GM19468 (cell line): Measurements from ENCODE around the gene NSFL1C.
"Not testable (repeated sequence)": the region's sequence is repeated elsewhere in the genome, so short reads cannot be mapped to it uniquely, and the experiment has no call there.

Source experiments
- ATAC-seq: cut with Tn5 transposase; IDR thresholded peaks from one replicate; pipeline ENCODE4 v1.9.1; 2021; ENCODE audit warnings: mild to moderate bottlenecking, moderate library complexity, moderate number of reproducible peaks; ENCODE audit not compliant: unreplicated experiment; ENCODE audit errors: extremely low read depth

NSFL1C gene

DNA sequence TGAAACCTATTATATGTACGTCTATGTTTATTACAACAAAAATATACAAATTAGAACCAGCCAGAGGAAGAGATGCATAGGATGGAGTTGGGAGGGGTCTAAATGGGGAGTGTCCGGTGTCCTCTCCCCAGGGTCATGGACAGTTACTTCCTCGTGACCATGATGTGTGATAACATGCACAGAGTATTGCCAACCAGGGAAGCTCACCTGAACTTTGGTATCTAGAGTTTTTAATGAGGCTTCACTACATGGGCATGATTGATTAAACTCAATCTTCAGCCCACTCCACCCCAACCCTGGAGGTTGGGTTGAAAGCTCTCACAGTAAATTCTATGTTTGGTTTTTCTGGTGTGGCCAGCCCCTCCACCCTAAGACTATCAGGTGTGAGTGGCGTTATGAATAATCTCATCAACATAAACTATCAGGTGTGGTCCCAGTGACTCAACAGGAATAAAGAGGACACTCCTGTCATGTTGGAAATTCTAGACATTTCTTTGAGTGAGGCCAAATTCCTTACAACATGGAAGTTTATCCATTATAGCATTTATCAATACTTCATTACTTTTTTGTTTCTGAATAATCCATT, 37.4 kb downstream of the NSFL1C start:
- no peak for ATAC-seq

DNA sequence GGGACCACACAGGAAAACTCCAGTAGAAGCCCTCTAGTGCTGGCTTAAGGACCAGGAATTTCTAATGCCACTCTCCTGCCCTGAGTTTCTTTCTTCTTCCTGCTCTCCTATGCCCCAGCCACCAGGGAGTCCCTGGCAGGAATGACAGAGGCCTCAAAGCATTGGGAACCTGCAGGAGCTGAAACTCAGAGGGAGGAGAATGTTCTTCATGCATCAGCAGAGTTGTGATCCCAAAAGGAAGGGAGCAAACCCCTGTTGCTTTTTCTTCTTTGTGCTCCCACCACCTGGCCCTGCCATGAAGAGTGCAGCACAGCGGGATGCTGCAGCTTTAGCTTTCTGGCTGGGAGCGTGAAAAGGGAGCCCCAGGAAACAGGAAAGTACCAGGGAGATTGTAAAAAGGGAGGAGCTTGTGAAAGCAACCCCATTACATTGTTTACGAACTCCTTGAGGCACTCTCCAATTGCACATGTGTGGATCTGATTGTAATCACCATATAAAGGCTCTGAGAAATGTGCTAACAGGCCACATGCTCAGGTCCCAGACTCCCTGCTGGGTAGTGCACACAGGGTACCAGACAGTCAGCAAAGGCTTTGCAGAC, 39.1 kb downstream of the NSFL1C start:
- no peak for ATAC-seq

DNA sequence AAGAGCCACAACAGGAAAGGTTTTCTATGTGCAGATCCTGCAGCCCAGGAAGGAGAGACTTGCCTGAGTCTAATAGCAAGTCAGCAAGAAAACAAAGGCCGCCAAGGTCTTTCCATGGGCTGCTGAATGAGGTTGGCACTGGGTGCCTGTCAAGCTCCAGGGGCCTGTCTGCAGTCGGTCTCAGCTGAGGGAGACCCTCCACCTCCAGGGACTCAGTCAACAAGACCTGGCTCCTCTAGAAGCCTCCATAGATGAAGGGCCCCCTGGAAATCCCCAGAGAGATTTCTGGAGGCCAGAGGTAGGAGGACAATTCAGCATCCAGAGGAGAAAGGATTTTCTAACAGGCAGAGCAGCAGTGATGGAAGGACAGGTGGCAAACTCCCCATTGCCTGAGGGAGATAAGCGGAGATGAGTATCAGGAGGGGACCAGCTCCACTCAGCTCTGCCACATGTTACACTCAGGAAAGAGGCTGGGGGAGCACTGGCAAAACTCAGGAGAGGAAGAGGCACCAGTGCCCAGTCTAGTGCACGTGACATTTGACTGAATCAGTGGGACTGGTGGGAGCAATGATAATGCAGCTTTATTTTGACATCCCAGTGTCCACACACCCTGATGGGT, 40.3 kb downstream of the NSFL1C start:
- no peak for ATAC-seq

DNA sequence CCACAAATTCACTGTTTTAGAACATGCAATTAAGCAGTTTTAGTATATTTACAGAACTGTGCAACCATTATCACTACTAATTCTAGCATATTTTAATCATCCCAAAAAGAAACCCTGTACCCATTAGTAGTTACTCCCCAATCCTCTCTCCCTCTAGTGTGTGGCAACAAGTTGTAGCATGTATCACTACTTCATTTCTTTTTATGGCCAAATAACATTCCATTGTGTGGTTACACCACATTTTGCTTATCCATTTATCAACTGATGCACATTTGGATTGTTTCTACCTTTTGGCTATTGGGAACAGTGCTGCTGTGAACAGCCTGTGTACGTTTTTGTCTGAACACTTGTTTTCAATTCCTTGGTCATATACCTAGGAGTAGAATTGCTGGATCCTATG, 42.3 kb downstream of the NSFL1C start:
- ATAC-seq: no peak

DNA sequence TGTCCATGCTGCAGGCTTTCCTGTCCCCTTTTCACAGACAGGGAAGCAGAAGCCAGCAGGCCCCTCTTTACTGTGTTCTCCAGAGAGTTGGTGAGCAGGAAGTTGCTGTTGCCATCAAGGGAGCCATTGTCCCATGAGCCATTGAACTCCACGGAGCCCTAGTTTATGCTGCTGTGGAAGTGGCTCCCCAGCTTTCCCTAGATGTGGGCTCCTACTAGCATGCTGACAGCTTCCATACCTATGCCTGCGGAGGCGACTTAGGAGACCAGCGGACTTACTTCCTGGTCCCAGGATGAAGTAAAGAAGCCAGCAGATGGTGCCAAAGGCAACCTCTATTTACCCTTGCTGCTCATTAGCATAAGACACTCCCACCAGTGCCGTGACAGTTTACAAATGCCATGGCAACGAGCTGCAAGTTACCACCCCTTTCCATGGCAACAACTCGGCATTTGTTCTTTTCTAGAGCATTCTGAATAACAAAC, 43.0 kb downstream of the NSFL1C start:
- ATAC-seq: no peak

DNA sequence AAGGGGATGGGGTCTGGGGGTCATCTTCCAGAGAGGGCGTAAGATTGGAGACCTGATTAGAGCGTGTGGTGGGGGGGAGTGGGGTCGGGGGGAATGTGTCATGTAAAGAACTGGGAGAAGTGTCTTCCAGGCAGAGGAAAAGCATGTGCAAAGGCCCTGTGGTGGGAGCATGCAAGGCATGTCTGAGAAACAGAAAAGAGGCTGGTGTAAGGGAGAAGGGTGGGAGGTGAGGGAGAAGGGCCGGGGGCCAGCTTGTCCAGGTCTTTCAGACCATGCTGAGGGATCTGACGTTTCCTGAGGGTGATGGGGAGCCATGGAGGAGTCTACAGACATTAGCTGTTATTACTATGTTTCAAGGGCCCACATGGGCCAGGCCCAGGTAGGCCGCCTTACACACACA, 43.4 kb downstream of the NSFL1C start:
- no peak for ATAC-seq

DNA sequence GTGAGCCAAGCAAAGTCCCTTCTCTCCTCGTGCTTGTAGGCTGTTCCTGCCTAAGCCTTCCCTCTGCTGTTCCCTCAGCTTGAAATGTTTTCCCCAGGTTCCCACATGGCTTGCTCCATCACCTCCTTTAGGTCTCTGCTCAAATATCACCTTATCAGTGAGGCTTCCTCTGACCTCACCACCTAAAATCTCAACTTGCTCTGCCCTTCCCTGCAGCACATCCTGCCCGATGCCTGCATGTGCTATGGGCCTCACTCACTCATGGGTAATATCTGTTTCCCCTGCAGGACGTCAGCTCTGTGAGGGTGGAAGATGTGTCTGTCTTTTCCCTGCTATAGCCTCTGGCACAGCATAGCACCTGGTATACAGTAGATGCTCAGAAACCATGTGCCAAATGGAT, 43.9 kb downstream of the NSFL1C start:
- no peak for ATAC-seq

DNA sequence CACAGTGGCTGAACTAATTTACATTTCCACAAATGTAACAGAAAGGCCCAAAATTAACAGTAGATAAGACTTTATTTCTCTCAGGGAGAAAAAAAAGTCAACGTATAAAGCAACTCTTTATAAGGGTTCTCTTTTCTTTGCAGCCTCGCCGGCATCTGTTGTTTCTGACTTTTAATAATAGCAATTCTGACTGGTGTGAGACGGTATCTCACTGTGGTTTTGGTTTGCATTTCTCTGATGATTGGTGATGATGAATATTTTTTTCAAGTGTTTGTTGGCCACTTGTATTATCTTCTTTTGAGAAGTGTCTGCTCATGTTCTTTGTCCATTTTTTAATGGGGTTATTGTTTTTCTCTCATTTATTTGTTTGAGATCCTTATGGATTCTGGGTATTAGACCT, 46.6 kb downstream of the NSFL1C start:
- ATAC-seq: no peak

DNA sequence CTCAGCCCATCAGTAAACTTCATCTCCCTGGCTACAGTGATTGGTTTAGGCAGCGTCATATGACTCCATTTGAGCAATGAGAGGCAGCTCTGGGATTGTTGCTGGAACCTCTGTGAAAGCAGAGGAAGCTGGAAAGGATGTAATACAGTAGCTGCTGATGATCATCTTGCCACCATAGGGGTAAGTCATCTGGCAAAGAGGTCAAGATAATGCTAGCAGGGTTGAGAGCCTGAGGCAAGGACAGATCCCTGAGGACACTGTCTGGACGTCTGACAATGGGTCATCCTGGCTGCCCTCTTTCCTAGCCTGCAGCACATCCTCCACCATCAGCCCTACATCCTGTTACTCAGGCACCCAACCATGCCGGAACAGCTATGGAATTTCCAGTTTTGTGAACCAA, 48.3 kb downstream of the NSFL1C start:
- ATAC-seq: no peak

DNA sequence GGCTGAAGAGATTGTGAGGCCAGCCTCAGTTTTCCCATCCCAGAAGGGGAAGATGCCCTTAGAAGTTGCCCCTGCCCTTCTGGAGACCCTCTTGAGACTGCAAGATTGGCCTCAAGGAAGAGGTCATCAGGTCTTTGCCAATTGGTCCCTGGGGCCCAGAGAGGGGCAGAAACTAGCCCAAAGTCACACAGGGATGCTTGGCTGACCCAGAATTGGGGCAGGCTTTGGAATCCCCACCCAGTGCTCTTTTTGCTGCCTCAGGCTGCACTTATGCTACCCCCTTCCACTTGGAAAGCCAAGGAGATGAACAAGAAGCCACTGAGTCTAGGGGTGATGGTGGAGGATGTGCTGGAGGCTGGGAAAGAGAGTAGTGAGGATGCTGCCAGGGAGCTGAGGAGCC, 48.9 kb downstream of the NSFL1C start:
- no peak for ATAC-seq

DNA sequence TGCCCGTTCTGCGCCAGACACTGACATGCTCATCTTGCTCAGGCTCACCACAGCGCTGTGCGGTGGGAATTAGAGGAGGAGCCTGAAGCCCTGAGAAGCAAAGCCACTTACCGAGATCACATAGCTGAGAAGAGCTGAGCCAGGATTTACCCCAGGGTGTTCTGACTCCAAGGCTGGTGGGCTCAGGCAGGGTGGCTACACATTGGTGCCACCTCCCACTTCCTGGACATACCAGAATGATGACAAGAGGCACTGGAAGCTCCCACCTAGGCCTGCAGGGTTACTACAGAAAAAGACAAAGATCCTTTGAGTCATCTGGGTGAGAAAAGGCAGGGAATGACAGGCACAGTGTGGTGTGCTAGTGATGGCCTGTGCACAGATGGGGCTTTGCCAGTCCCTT, 49.4 kb downstream of the NSFL1C start:
- ATAC-seq: no peak

DNA sequence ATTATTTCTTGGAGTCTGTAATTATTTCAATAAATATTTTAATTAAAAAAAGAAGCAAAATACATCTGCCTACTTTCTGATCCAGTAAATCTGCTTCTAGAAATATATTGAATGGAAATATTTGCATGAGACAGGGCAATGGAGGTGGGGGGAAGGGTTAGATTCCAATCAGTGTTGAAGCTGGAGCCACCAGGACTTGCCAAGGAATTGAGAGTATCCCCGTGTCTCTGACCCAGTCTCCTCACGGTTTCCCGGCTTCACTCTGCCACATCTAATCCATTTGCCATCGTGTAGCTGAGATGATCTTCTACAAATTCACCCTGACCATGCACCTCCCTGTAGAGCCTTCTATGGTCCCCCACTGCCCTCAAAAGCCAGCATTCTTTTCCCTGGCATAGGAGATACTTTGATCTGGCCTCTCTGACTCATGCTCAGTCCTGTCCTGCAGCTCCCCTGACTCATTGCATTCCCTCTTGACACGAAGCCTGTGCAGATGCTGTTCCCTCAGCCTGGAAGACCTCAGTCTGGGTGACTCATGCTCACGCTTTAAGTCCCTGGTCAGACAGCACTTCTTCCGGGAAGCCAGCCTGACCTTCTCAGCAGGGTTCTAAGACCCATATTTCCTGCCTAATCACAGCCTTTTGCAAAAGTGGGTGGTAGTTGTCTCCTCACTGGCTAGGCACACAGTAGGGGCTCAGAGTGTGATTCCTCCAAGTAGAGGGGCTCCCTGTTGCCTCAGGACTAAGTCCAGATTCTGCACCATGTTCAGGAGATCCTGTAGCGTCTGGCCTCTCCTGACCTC, 50.8 kb downstream of the NSFL1C start:
- ATAC-seq: no peak

DNA sequence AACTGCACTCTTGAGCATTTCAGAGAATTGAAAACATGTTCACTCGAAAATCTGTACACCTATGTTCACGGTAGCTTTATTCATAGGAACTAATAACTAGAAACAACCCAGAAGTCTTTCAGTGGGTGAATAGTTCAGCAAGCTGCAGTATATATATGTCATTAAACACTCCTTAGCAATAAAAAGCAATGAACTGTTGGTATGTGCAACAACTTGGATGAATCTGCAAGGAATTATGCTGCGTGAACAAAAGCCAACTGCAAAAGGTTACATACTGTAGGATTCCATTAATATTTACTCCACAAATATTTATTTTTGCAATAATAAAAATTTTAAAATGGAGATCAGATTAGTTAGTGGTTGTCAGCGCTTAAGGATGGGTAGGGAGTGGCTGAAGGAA, 51.7 kb downstream of the NSFL1C start:
- no peak for ATAC-seq

DNA sequence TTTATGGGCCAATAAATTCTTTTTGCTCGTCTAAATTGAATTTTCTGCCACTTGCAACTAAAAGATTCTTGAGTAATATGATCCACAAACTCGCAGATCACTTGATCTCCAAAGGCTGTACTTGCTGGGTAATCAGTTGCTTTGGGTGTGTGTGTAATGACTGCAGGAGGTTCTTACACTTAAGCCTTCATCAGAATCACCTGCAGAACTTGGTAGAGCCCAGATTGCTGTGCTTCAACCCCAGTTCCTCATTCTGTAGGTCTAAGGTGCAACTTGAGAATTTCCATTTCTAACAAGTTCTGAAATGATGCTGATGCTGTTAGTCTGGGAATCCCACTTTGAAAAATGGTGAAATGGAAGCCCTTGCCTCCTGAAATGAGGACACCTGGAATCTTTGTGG, 60.8 kb downstream of the NSFL1C start:
- no peak for ATAC-seq

DNA sequence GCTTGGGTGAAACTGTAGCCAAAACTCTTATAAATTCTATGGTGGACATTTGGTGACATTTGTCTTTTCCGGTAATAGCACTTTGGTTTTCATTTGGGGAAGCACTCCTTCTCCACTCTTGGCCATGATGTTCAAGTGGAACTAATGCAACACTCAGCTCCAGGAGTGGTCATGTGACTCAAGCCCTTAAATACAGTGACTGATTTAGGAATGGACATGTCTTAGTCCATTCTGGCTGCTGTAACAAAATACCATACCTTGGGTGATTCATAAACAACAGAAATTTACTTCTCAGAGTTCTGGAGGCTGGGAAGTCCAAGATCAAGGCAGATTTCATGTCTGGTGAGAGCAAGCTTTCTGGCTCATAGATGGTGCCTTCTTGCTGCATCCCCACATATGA, 63.0 kb downstream of the NSFL1C start:
- no peak for ATAC-seq

DNA sequence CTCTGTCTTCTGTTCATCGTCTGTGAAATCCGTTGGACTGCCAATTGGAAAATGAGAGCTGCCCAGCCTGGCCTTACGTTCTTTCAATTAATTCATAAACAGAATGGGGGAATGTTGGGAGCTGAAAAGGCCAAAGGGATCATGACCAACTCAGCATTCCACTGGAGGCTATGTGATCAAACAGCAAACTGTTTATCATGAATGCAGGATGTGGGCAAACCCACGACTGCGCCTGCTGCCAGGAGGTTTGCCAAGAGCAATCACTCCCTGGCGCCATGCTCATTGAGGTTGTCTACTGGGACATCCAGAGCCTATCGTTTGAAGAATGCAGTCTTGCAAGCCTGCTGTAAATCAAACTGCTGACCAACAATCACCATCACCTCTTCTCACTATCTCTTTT, 64.5 kb downstream of the NSFL1C start:
- no peak for ATAC-seq

DNA sequence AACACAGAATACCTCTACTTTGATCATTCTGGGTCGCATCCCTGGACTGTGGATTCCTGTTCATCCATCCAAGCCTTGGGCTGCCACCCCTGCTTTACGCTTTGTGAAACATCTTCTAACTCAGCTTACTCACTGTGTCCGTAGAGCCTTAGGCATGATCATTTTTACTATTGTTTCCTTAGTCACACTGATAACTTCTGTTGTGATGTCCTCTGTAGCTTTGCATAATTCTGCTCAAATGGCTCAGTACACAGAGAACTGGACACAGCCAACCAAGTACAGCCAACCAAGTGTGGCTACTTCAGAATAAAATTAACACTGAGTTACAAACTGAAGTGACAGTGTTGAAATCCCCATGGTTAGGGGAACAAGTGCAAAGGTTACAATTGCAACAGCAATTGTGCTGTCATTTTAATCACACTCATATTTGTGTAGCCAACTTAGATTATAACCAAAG, 65.2 kb downstream of the NSFL1C start:
- no peak for ATAC-seq

DNA sequence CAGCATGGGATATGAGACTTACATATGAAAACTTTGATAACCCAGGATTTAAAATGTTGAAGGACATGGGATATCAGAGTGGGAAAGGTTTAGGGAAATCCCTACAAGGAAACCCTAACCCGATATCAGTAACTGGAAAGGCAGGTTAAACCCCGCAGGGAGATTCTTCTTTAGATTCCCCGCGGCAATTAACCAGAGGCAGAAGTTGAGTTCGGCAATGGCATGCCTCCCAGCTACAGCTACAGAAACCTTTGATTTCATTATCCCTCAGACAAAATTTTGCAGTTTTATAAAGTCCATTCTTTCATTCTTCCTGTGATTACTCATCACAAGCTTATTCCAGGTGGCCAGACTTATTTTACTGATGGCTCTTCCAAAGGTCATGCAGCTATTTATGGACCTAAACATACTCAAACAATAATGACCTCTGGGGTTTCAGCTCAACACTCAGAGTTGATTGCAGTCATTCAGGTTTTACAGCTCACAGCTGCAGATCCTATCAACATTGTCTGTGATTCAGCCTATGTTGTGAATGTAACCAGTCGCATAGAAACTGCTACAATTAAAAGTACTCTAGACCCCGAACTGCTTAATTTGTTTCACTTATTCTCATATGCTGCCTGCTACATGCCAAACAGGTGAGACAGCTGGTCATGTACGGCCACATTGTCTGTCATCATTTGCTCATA, 66.8 kb downstream of the NSFL1C start:
- not testable (repeated sequence) for ATAC-seq

DNA sequence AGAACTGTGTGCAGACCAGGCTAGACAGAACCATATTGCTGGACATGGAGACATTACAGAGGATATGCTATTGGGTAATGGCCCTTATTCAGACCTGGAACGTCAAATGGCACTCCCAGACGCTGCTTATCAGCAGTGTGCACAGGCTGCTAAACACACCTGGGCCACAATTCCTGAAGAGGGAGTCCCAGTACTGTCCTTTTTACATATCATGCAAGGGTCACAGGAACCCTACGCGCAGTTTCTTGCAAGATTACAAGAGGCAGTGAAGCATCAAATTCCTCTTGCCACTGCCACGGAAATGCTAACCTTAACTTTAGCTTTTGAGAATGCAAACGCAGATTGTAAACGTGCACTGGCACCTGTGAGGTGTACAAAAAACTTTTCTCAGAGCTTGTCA, 68.5 kb downstream of the NSFL1C start:
- ATAC-seq: not testable (repeated sequence)

DNA sequence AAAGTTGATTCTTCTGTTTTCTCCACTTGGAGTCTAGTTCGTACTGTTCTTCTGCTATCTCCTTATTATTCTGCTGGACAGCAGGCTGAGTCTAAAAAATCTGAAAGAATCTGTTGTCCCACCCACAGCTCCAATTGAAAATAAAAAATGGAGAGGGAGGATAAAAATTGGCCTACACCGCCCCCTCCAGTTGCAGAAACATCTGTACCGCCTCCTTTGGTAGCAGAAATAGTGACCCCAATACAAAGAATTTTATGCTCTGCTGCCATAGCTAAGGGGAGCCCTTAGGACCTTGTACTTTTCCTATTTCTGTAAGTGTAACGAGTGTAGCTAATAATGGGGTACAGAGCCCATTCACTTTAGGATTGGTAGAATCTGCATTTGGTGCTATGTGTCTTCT, 68.9 kb downstream of the NSFL1C start:
- ATAC-seq: no peak
